Calu3 (cell line): ENCODE results near the gene NKX1-1. TPM values are rescaled to one million over a fixed set of nuclear protein-coding genes. Genes with fewer than 3 reads are reported as not detected.

Experiments
- BruUV-seq: library from RNA; stranded (reverse); fragments of 400-500 nt; replicated peaks from 2 replicates; lab custom pipeline; 2021; lab: Mats Ljungman, UMichigan
- CTCF ChIA-PET: fragments of 300-600 bp; sonication (Branson Sonifier 250); formaldehyde crosslinking; loops from one replicate; lab custom pipeline; 2022; ENCODE audit warnings: antibody characterized with exemption; lab: Charles Lee
- DNase-seq: peaks from one replicate; pipeline ENCODE4 v3.0.0; 2022
- H3K27ac Mint-ChIP-seq: one replicate; pipeline ENCODE4 v1.8.0; 2022; ENCODE audit warnings: mixed read lengths; ENCODE audit not compliant: unreplicated experiment
- H3K27me3 Mint-ChIP-seq: one replicate; pipeline ENCODE4 v1.8.0; 2022; ENCODE audit warnings: mixed read lengths; ENCODE audit not compliant: unreplicated experiment
- H3K36me3 Mint-ChIP-seq: one replicate; pipeline ENCODE4 v1.8.0; 2022; ENCODE audit warnings: mild to moderate bottlenecking, moderate library complexity, mixed read lengths; ENCODE audit not compliant: insufficient read depth, unreplicated experiment
- H3K4me1 Mint-ChIP-seq: one replicate; pipeline ENCODE4 v1.8.0; 2022; ENCODE audit warnings: mild to moderate bottlenecking, low read depth, mixed read lengths; ENCODE audit not compliant: unreplicated experiment
- H3K4me3 Mint-ChIP-seq: one replicate; pipeline ENCODE4 v1.8.0; 2022; ENCODE audit warnings: mild to moderate bottlenecking, low read depth, moderate library complexity, mixed read lengths; ENCODE audit not compliant: unreplicated experiment
- H3K9me3 Mint-ChIP-seq: one replicate; pipeline ENCODE4 v1.8.0; 2022; ENCODE audit warnings: low read depth, mixed read lengths; ENCODE audit not compliant: unreplicated experiment
- CTCF ChIP-seq: fragments of 200-600 bp; IDR thresholded peaks from one replicate; pipeline ENCODE4 v1.8.0; 2022; ENCODE audit warnings: antibody characterized with exemption; ENCODE audit not compliant: unreplicated experiment
- intact Hi-C: fragments of 100-400 bp; cut with micrococcal nuclease; formaldehyde crosslinking; loops from one replicate; pipeline ENCODE4 v1.10.0; 2022; ENCODE audit not compliant: unreplicated experiment
- total RNA-seq: library from RNA; stranded (reverse); gene quantifications from 2 replicates; pipeline ENCODE4 v1.2.3, GENCODE V29; 2022

NKX1-1 gene
- total RNA-seq, 1 experiment from 2014 or later: not detected

DNA sequence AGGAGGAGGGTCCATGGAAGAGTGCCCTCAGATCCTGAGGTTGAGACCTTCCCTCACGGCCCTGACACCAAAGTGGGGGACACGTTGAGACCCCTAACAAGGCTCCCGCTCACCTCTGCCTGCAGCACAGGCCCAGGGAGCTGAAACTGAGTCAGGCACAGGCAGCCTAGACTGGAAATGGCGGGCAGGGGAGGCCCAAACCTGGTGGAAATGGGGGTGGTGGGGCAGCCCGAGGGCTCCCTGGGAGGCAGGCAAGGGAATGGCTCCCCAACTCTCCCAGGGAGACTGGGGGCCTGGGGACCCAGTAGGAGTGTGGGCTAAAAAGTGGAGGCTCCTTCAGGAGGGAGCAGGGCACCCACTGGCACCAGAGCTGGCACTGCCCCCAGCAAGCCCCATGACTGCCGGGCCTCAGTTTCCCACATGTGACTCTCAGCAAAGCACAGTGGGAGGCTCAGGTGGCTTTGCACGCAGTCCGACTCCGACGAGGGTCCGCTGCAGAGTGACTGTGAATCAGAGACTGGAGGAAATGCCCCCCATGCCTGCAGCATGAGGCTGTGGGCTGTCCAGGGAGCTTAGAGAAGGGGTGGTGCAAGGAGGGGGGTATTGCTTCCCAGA lies 5.9 kb downstream of the NKX1-1 start:
- intact Hi-C loops: no loop called here
- DNase-seq: no peak
- CTCF ChIA-PET: no interaction called here
- no TSS peak for BruUV-seq
- no peak for TF ChIP-seq CTCF
- H3K27me3 Mint-ChIP-seq: no peaks in the 10 kb centered on the region
- peaks cover 4% of the 10 kb centered on the region for H3K9me3 Mint-ChIP-seq
- no peak overlapping the region for H3K4me3 Mint-ChIP-seq
- H3K36me3 Mint-ChIP-seq: peaks cover 9% of the 10 kb centered on the region
- no peaks in the 10 kb centered on the region for H3K4me1 Mint-ChIP-seq
- no peak overlapping the region for H3K27ac Mint-ChIP-seq

DNA sequence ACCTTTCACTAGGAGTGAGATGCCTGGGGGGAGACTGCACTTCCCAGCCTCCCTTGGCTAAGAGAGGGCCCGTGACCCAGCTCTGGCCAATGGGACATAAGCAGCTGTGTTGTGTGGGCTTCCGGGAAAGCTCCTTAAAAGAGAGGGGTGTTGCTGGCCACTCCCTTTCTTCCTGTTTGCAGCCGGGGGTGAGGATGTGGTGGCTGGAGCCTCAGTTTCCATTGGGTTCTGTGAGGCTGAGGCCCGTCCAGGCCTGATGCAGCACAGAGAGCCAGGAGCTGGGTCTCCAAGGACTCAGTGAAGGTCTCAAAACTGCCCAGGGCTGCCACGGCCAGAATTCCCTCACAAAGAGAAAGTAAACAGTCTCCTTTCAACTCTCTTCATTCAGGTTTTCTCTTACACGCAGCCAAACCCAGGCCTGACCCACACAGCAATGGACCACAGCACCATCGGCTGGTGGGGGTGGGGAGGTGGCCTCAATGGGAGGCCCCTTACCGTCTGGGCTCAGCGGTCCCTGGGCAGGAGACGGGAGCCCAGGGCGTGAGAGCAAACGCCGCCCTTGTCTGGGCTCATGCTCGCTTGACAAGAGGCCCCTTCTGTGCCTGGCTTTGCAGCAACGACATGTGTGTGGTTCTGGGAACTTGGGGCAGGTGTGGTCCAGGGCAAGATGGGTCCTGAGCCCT lies 6.6 kb downstream of the NKX1-1 start:
- no peak for DNase-seq
- no peaks in the 10 kb centered on the region for H3K4me1 Mint-ChIP-seq
- peaks cover 3% of the 10 kb centered on the region for H3K9me3 Mint-ChIP-seq
- no TSS peak for BruUV-seq
- no peak overlapping the region for H3K4me3 Mint-ChIP-seq
- no peaks in the 10 kb centered on the region for H3K27me3 Mint-ChIP-seq
- intact Hi-C loops: no loop called here
- H3K27ac Mint-ChIP-seq: no peak overlapping the region
- H3K36me3 Mint-ChIP-seq: peaks cover 9% of the 10 kb centered on the region
- CTCF ChIA-PET: no interaction called here
- no peak for TF ChIP-seq CTCF

- CTCF ChIA-PET: no interaction called here
These were observed 7.3 kb downstream of the NKX1-1 start for GRCh38 chr4:1398681-1399507.

More at GRCh38 chr4:1398681-1399507, 7.3 kb downstream of the NKX1-1 start:
- no TSS peak for BruUV-seq
- intact Hi-C loops: no loop called here
- H3K4me1 Mint-ChIP-seq: no peaks in the 10 kb centered on the region
- TF ChIP-seq CTCF: no peak
- peaks cover 3% of the 10 kb centered on the region for H3K9me3 Mint-ChIP-seq
- DNase-seq: no peak
- no peak overlapping the region for H3K4me3 Mint-ChIP-seq
- no peaks in the 10 kb centered on the region for H3K27me3 Mint-ChIP-seq
- no peak overlapping the region for H3K27ac Mint-ChIP-seq
- peaks cover 9% of the 10 kb centered on the region for H3K36me3 Mint-ChIP-seq
